Suppressor macrophage (primary cell): ENCODE measurements around the gene SDCBP2.

ENCODE experiments used
- DNase-seq, 4 experiments: peaks; one replicate each; pipeline ENCODE4 v3.0.0-alpha.2; 2020 to 2022

The SDCBP2 gene

DNA sequence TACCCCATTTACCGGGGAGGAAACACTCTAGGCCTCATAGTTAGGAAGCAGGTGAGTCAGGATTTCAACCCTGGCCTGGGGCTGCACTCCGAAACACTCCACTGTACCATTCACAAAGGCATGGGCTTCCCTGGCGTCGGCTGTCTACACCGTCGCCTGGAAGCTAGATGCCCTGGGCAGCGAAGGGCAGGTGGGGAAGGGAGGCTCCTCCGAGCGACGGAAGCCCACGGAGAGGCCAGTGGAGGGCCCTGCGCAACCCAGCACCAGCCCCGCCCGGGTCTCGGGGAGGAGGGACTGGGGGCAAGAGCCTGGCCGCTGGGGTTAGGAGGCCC is 16.1 kb downstream of the SDCBP2 start:
- DNase-seq, result no peak

DNA sequence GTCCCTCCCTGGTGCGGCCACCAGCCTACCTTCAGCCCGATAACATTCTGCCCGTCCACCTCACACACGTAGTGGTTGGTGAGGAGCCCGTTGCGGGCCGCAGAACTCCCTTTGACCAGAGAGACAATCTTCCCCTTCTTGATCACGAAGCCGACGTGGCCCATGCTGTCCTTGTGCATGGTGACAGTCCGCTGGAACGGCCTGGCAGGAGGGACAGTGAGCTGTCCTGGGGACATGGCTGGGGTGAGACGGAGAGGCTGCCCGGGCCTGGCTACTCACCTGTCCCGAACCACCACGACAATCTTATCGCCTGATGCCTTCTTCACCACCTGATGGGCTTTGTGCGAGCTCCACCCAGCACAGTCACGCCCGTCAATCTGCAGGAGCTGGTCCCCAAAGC is 16.6 kb downstream of the SDCBP2 start:
- no peak for DNase-seq

DNA sequence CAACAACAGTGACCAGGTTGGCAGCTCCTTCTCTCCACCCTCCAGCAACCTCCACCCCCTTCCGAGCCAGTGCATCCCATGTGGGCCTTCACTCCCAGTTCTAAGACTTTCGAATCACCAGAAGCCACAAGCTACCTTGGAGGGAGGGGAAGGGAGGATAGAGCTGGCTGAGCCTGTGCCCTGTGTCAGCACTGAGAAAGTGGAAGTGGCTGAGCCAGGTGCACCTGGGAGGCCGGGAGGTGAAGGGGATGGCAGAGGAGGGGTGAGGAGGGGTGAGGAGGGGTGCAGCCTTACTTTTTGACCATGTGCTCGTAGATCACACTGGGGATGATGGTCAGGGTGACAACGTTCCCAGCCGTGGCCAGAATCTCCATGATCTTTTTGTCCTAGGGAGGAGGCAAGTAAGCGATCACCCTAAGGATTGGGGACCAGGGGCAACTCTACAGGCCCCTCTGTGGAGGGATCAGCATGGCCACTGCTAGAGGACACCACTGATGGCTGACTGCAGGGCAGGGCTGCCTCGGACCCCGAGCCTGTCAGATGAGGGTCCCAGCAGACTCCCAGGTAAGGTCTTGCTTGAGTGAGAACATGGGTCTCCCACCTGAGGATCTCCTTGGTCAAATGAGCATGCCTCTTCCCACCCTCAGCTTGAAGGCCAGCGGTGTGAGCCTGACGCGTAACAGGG is 18.3 kb downstream of the SDCBP2 start:
- DNase-seq, result no peak

DNA sequence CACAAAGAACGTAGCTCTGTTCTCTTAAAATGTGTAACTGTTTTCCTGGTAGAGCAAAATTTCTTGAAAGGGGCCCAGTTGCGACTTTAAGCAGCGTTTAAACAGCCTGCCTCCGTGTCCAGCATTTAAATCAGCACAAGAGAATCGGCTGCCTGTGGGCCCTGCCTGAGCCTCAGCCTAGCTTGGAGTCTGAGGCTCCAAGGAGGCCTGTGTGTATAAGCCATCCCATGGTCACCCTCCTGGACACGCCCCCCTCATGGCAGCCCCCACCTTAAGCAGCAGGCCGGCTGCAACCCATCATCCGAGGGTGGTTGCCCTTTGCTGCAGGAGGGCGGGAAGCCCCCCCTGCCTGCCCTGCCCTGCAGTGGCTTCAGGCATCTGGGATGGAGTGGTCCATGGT is 18.9 kb downstream of the SDCBP2 start:
- DNase-seq, result no peak

DNA sequence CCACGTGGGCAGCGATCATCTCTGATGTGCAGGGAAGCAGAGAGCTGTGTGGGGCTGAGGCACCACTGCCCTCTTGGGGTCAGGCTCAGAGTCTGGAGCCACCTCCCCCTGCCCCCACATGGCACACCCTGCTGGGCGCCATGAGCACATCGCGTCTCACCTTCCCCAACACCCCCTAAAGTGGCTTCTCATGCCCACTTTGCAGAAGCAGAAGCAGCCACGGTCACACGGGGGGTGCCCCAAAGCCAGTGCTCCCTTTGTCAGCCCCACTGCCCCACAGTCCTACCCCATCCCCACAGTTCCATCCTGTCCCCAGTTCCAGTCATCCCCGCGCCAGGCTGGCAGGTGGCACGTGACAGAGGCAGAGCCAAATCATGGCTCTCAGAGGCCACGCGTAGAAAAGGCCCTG is 19.5 kb downstream of the SDCBP2 start:
- DNase-seq, result no peak

DNA sequence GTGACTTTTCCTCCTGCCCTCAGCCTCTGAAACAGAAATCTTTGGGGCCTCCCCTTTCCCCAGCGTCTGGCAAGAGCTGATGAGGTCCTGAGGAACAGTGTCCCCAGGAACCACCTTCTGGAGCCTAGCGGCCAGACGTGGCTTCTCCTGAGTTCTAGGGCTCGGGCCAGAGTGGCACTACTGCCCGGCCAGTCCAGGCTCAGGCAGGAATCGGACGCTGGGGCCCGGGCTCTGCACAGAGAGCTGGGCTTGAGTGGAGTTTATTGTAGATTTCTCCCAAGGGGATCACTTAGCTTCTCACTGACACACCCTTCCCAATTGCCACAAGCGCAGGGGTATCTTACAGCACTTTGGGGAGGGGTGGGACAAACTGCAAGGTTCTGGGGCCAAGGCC is 20.2 kb downstream of the SDCBP2 start:
- DNase-seq, result no peak

DNA sequence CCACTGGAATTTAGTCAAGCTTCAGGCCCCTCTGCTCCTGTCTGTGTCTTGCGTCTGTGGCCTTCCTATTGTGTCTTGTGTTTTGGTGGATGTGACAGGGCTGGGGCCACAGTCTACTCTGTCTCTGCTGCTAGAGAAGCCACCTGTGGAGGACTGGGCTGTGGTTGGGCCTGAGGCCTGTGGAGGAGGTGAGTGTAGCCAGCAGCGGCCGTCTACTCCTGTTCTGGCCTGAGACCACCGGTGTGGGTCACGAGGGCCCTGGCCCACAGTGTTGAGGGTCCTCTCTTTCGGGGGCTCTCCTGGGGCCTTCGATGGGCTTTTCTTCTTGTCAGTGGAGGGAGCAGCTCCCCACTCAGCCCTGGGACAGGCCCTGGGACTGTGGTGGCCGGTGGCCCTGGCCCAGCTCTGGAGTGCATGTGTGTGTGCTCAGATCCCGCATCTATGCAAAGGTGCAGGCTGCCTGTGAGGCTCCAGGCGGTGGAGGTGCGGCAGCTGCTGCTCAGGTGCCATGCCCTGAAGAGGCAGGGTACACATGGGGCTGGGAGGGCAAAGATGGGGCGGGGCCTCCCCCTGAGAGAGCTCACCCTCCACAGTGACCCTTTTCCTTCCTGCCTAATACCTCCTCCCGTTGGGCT is 20.8 kb downstream of the SDCBP2 start:
- no peak for DNase-seq

DNA sequence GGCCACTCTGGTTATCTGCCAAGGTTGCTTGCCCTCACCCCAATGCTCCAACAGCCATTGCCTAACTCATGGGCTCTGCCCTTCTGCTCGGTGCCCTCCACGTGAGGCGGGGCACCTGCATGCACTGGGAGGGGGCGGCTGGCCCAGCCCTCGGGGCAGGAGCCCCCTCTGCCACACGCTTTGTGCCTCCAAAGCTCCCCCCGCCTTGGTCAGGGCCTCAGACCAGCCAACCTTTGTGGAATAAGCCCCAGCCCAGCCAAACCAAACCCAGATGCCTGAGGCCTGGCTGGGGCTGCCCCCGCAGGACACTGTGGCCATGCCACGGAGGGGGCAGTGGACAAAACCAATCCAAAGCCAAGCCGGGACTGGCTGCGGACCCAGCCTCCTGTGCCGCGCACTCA is 21.4 kb downstream of the SDCBP2 start:
- DNase-seq, result no peak

DNA sequence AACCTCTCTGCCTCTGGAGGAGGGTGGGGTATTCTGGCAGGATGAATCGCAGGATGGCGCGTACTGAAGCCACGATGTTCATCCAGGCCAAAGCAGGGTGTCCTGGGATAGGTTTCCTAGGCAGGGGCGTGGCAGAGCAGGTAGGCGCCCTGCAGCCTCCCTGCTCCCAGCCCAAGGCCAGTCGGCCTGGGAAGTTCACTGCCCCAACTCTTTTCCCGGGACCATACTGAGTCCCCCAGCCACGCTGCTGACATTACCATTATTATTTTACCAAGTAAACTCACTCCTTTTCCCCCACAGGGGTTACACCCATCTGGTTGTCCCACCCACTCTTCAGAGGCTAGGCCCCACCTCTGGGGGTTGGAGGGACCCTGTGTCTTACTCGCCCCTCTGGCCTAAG is 21.8 kb downstream of the SDCBP2 start:
- DNase-seq, result no peak

DNA sequence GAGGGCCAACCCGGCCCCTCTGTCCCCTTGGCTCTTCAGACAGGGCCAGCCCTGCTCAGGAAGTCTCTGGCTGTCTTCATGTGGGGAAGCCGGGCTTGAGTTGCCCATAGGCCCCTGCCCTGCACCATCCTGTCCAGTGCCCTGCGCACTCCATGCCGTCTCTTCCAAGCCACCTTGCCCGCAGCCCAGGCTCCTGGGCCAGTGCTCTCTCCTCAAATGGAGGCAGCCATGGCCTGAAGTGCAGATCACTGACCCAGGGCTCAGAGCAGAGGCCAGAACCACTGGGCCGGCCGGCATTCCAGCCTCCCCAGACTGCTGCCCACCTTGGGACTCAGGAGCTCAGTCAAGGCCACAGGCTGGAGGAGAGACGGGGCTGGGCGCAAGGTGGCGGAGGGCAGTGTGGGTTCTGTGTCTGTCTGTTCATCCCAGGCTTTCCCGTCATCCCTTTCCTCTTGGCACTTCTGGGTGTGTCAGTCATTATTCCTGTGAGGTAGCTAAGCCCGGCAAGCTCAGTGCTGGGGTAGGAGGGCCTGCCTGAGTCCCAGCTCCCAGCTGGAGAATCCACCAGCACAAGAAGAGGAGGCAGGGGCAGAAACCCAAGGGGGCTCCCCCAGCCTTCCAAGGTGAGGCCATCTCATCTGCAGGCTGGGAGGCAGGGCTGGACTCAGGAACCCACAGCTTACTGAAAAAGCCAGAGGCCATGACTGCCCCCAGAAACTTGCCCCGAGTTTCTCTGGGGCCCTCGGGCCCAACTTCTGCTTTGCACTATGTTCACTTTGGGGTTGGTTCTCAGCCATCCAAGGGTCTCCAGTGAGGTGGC is 22.4 kb downstream of the SDCBP2 start:
- no peak for DNase-seq

DNA sequence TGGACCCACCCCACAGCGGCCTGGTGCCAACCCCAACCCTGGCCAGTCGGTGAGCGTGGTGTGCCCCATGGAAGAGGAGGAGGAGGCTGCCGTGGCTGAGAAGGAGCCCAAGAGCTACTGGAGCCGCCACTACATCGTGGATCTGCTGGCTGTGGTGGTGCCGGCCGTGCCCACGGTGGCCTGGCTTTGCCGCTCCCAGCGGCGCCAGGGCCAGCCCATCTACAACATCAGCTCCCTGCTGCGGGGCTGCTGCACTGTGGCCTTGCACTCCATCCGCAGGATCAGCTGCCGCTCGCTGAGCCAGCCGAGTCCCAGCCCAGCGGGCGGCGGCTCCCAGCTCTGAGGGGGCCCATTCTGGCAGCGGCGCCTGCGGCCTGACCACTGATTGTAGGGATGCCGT is 23.2 kb downstream of the SDCBP2 start:
- DNase-seq, result no peak

DNA sequence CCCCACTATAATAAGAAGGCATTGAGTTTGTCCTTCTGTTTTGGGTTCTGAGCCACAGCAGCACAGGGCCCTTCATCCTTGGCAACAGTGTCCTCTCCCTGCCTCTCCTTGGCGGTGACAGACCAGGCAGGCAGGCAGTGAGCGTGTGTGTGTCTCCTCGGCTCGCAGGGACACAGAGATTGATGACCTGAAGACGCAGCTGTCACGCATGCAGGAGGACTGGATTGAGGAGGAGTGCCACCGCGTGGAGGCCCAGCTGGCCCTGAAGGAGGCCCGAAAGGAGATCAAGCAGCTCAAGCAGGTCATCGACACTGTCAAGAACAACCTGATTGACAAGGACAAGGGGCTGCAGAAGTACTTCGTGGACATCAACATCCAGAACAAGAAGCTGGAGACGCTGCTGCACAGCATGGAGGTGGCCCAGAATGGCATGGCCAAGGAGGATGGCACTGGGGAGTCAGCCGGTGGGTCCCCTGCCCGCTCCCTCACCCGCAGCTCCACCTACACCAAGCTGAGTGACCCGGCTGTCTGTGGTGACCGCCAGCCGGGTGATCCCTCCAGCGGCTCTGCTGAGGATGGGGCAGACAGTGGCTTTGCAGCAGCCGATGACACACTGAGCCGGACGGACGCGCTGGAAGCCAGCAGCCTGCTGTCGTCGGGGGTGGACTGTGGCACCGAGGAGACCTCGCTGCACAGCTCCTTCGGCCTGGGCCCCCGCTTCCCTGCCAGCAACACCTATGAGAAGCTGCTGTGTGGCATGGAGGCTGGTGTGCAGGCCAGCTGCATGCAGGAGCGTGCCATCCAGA is 24.0 kb downstream of the SDCBP2 start:
- DNase-seq, result no peak

DNA sequence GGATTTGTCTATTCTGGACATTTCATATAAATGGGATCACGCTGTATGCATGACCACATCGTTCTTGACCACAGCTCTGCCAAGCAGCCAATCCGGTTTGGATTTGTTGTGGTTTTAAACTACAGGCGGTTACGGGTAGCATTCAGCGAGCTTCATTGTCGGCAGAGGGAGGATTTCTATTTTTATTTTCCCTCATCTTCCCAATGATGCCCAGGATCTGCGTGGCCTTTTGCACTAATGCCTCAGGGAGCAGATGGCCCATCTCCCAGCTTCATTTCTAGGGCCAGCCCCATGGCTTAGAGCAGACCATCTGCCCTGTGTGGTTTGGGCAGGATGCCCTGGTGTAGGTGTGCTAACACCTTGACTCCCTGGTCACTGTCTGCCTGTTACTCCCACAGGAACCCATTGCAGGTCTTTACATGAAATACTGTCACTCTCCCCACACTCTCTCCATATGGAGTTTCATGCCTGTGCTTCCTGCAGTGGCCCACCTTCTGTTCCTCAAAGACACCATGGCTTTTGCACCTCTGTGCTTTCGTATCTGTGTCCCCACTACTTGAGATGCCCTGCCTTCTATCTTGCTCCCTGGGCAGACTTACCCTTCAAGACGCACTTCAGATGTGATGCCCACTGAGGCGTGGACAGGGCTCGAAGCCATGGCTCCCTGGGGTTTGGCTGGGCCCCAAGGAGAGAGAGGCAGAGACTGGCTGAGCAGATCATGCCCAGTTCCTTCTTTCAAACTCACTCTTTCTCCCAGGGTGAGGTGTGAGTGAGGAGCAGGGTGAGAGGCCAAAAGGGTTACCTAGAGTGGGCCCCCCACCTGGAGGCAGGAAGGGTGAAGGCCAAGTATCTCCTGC is 26.0 kb downstream of the SDCBP2 start:
- DNase-seq, result peak in 1 of 4 experiments; percentile 37

DNA sequence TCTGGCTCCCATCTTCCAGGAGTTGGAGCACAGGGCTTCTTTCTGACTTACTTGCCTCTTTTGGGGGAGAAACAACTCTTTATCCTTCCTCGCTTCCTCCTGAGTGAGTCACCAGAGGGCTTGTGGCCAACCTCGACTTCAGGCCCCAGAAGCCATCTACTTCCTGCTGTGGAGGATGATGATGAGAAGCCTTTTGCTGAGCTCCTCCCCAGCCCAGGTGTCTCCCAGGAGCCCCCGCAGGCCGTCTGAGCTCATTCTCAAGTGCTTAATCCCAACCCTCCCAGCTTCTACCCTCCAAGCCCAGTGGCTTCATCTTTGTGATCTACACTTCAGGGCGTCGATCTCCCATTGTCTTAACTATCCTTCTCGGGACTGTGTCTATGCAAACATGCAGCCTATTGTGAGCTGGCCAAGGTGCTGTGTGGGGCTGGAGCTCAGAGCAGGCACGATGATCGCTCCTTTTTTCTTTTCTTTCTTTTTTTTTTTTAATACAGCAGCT is 27.9 kb downstream of the SDCBP2 start:
- peak; percentile 10 to 47 (median 34) for DNase-seq

DNA sequence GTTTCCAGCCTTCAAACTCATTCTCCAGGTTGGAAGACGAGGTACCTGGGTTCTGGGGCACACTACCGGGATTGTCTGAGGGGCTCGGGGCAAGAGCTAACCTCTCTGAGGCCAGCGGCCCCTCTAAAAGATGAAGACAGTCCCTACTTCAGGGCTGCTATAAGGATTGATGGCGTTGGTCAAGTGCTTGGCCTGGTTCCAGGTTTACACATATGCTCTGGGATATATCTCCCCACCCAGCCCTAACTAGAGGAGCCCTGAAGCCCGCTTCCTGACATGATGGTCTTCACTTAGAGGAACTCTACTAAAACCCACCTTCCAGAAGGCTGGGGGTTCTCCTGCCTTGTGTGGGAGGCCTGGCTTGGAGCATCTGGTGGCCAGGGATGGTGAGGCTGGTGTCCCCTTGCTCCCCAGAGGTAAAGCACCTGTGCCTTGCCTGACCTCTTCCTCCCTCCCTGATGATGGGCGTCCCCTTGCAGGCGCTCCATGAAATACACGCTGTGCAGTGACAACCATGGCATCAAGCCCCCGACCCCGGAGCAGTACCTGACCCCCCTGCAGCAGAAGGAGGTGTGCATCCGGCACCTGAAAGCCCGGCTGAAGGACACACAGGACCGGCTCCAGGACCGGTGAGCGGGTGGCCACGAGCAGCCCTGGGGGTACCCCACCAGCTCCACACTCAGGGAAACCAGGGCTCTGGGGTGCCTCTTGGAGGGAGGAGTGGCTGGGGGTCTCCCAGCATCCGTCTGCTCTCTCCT is 28.7 kb downstream of the SDCBP2 start:
- no peak for DNase-seq

DNA sequence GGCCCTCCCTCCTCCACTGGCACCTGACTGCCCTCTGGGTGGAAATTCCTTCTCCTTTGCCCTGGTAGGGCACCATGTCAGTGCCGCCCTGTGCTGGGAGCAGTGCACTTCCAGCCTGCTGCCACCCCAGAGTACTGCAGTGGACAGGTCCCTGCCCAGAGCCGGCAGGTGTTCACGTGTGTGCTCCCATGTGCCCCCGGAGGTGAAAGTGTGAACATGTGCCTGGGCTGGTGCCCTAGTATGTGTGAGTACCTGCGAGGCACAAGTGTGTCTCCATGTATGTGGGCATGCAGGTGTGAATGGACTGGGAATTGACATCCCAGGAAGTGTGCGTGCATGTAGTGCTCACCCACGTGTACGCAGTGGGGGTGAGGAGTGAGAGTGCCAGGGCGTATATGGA is 29.4 kb downstream of the SDCBP2 start:
- DNase-seq, result no peak

DNA sequence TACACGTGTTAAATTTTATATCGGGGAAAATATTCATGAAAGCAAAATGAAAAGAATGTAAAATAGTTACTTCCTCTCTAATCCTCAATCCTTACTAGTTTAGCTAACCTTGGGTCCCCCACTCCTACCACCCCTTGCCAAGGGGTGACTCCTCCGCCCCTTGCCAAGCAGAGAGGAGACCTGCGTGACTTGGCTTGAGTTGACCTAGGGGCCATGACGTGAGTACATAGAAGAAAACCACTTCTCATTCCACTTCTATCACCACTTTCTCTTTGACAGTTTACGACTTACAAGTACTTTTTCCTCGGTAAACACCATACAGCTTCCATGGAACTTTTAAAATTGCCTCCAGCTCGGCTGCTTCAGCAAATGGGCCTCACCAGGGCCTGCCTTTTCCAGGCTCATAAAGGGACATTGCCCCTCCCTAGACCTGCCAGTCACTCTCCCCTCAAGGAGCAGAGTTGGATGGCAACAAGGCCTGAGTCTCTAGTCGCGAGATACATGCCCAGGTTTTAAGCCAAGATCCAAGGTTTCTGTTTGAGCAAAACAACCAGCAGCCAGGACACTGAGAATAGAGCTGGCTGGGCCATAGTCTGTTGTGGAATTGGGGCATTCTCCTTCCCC is 29.9 kb downstream of the SDCBP2 start:
- DNase-seq, result no peak

DNA sequence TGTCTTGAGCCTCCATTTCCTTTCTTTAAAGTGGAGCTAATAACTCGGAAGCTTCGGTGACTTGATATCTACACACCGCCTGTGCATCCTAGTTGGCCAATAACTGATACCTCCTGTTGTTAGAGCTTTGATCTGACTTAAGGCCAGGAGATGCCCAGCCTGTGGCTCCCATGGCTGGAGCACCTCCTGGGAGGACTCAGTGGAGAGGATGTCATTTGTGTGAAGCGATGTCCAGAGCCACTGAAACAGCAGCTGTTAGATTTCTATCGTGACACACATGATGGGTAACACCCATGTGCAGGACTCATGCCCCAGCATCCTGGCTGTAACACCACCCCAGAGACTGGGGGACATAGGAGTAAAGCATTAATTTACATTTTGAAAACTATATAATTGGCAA is 30.8 kb downstream of the SDCBP2 start:
- no peak for DNase-seq

DNA sequence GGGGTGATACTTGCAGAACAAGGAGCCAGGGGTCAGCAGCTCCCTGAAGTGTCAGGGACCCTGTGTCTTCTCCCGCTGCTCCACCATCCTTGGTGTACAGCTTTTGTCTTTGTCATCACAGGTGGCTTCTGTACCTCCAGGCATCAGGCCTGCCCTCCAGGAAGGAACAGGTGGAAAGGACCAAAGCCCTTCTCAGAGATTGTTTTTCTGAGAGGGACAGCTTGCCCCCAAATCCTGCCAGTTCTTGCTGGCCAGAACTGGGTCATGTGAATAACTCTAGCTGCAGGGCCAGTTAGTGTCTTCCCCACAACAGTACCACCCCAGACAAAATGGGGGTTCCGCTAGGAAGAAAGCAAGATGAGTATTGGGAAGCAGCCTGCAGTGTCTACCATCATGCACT is 31.5 kb downstream of the SDCBP2 start:
- DNase-seq, result no peak

DNA sequence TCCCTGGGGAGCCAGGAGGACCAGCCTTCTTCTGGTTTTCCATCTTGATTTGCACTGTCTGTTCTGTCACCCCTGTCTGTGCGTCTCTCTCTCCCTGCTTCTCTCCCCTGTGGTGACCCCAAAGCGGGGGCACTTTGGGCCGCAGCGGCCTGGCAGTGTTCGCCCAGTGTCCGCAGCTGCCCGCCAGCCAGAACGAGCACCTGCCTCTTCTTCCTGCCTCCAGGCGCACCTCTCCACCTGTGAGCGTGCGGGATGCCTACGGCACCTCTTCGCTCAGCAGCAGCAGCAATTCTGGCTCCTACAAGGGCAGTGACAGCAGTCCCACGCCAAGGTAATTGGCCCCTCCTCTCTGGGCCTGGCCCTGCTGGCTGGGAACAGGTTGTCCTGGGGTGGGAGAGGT is 32.0 kb downstream of the SDCBP2 start:
- no peak for DNase-seq

DNA sequence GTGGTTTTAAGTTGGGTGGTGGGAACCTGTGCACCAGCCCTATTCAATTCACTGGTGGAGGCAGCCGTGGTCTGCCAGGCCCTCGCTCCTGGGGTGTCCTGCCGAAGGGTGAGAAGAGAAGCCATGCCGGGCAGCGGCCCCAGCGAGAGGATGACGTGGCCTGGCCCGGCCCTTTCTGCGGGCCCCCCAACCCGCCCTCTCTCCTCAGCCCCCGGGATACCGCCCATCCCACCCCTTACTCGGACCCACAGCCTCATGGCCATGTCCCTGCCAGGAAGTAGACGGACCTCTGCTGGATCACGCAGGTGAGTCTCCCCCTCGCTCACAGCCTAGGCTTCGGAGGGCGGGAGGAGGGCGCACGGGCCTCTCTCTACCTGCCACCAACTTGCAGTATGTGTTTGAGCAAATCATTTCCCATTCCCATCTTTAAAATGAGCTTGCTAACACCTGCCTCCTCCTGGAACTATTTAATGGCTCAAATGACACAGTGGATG is 32.8 kb downstream of the SDCBP2 start:
- DNase-seq, result no peak
